ENCODE data around the gene C19orf47.
"Not testable (repeated sequence)": the region's sequence is repeated elsewhere in the genome, so short reads cannot be mapped to it uniquely, and the experiment has no call there.

The C19orf47 gene

DNA sequence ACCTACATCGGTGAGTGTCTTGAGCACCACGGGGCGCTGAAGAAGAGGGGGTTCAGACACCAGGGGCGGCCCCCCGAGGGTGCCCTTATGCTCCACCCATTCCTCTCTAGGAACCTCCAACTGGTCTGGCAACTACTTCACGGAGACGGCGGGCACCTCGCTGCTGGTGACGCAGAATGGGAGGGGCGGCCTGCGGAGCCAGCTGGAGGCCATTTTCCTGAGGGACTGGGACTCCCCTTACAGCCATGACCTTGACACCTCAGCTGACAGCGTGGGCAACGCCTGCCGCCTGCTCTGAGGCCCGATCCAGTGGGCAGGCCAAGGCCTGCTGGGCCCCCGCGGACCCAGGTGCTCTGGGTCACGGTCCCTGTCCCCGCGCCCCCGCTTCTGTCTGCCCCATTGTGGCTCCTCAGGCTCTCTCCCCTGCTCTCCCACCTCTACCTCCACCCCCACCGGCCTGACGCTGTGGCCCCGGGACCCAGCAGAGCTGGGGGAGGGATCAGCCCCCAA, 29.7 kb upstream of the C19orf47 start:
- DNase-seq = no peak

DNA sequence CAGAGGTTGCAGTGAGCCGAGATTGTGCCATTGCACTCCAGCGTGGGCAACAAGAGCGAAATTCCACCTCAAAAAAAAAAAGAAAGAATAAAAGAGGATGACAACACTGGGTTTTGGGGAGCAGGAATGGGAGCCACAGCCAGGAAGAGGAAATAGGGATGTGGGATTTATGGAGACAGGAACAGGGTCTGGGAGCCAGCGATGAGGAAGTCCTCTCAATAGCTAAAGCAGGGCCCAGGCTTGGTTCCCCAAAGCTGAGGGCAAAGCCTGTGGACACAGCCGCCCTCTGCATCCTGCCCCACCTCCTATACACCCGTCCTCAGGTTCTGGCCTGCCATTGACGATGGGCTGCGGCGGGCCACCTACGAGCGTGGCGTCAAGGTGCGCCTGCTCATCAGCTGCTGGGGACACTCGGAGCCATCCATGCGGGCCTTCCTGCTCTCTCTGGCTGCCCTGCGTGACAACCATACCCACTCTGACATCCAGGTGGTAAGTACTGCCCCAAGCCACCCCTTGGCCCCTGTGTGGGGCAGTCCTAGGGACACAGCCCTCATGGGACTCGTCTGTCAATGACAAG, 28.2 kb upstream of the C19orf47 start:
- DNase-seq = no peak

DNA sequence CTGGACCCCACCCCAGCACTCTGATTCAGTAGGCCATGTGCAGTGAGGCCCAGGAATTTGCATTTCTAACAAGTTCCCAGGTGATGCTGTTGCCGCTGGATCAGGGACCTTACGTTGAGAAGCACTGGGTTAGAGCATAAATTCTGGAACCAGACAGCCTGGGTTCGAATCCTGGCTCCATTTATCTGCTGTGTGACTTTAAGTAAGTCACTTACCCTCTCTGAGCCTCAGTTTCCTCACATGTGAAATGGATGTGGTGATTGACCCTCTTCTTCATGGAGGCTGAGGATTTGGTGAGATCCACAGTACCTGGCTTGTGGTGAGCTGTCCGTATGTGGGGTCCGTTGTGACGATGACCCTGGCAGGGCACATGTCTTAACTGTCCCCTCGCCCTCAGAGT, 25.9 kb upstream of the C19orf47 start:
- no peak for DNase-seq

DNA sequence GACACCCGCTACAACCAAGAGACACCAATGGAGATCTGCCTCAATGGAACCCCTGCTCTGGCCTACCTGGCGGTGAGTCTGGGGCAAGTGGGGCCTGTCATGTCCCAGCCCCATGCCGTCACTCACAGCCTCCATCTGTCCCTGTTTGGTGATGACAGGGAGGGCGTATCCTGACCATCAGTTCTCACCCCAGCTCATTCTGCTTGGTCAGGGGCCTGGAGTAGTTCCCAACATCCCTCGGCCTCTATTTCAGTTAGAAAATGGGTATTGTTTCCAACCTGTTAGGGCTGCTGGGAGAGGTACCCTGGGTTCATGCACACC, 23.6 kb upstream of the C19orf47 start:
- no peak for DNase-seq

DNA sequence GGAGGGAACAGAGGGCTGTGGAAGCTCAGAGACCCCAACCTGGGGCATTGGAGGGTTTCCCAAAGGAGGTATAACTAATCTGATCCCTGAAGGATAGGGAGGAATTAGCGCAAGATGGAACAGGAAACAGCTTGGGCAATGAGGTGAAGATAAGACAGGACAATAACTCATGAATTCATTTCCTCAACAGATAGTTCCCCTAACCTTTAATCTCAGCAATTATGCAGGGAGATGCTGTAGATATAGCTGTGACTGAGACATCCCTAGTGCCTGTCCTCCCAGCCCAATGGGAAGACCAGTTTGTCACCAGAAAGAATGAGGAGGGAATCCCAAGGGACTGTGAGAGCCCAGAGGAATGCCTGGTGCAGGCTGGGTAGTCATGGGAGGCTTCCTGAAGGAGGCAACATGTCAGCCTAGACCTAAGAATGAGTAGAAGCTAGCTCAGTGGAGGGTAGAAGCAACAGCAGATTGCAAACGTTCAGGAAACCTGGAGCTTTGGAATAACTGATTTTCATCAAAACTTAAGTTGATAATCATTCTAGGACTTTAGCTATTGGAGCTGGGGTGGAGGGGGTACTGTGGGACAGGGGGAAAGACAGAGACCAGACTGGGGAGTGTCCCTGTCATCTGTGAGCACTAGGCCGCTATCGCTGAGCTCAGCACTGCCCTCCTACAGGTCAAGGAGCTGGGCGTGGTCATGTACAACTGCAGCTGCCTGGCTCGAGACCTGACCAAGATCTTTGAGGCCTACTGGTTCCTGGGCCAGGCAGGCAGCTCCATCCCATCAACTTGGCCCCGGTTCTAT, 23.0 kb upstream of the C19orf47 start:
- DNase-seq = no peak

DNA sequence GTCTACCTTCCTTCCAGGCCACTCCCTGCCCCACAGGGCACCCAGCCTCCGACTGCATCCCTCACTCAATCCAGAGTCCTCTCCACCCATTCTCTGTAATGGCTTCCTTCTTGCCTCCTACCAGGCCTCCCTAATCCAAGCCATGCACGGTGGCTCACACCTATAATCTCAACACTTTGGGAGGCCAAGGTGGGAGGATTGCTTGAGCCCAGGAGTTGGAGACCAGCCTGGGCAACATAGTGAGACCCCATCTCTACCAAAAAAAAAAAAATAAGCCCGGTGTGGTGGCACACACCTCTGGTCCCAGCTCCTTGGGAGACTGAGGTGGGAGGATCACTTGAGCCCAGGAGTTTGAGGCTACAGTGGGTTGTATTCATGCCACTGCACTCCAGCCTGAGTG, 22.1 kb upstream of the C19orf47 start:
- not testable (repeated sequence) for DNase-seq

DNA sequence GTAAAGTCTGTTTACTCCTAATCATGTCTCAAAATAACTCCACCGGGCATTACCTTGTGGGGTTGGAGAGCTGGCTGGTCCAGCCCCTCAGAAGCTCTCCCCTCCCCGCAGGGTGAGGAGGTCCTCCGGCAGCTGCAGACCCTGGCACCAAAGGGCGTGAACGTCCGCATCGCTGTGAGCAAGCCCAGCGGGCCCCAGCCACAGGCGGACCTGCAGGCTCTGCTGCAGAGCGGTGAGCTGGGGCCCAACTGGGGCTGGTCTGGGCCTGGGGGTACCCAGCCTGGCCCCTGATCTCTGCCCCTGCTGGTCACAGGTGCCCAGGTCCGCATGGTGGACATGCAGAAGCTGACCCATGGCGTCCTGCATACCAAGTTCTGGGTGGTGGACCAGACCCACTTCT, 21.6 kb upstream of the C19orf47 start:
- DNase-seq = no peak

DNA sequence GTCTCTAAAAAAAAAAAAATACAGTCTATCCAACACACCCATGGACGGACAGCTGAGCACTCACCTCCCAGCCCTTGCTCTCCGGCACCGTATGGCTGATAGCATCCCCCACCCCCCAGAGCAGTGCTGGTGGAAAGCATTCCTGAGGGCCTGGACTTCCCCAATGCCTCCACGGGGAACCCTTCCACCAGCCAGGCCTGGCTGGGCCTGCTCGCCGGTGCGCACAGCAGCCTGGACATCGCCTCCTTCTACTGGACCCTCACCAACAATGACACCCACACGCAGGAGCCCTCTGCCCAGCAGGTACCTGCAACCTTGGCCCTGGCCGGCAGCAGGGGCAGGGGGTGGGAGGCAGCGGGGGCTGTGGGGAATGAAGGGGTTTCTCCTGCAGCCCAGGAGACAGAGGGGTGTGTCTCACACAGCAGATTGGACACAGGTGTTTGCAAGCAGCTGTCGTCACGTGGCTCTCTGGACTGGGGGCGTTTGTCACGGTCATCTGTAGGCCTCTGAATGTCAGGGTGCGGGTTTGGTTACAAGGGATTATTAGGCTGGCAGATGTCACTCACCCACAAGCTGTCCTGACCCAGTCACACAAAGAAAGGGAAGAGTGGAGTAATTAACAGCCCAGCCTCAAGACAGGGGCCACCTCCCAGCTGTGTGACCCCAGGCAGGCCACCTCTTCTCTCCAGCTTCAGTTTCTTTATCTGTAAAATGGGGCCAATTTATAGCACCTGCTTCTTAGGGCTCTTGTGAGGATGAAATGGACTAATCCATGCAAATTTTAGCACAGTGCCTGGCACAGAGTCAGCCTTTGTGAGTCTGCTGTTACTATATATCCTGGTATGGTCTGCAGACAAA, 19.6 kb upstream of the C19orf47 start:
- no peak for DNase-seq

DNA sequence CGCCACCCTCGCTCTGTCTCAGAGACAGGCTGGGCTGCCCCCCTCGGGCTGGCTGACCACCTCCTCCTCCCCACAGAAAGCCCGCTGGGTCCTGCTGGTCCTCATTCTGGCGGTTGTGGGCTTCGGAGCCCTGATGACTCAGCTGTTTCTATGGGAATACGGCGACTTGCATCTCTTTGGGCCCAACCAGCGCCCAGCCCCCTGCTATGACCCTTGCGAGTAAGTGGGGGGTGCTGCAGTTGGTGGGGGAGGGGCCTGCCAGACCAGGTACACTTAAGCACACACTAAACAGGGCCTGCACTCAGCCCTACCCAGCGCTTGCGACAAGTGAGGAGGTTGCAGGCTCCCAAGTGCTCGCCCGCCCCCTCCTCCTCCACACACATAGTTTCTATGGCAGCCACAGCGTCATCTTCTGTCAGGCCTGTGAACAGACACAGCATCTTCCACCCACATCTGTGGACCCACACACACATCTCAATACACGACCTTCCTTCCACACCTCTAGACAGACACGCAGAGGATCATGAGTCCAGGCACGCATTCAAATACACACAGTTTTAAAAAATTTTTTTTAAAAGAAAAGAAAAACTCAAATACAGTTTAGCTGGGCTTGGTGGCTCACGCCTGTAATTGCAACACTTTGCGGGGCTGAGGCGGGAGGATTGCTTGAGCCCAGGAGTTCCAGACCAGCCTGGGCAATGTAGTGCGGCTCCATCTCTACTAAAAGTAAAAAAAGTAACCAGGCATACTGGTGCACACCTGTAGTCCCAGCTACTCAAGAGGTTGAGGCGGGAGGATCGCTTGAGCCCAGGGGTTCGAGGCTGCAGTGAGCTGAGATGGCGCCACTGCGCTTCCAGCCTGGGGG, 18.7 kb upstream of the C19orf47 start:
- peak in 37 of 56 donors; percentile 11 to 82 (median 43) for DNase-seq

DNA sequence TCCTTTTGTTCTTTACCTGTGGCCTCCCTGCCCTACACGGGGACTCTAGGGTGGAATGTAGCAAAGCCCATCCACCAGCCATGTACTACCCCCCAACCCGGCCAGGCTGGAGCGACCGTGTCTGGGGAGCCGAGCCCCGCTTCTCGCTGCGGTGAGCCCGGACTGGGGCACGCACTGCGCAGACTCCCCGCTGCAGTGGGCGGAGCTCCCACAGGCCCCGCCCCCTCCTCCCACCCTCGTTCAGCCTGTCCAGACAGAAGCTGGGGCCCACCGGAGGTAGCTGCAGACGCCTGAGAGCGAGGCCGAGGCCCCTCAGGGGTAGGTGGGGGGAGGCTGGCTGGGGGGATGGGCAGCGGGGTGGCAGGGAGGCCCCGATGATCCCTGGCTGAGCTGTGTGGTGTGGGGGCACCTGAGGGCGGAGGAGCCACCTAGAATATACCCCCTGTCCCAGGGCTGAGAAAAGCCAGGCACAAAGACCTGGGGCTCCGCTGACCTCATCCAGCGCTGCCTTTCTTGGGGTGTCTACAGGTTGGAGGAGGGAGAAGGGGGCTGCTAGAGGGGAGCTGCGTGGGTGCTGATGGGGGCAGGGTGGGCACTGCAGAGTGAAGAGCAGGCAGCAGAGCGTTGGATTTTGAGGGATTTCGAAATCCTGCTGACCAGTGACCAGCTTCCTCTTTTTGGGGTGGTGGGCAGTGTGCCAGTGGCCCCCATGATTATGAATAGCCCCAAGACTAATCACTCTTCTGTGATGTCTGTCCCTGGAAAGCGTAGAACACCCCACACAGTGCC, 17.6 kb upstream of the C19orf47 start:
- DNase-seq = peak in 53 of 56 donors; percentile 2 to 88 (median 57)

DNA sequence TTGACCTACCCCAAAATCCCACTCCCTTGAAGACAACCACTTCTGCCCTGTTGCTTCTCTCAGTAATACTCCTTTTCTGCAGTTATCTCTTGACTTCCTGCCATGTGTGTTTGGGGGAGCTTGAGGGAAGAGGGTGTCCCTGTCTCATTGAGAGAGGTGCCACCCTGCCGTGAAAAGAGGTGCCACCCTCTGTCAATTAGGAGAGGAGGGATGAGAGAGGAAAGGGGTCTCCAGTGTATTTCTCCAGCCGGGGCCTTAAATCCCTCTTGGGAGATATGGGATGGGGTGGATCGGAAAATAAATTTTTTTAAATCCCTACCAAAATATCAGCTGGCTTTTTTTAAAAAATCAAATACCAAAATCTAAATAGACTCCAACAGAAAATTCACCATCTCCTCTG, 16.8 kb upstream of the C19orf47 start:
- no peak for DNase-seq

DNA sequence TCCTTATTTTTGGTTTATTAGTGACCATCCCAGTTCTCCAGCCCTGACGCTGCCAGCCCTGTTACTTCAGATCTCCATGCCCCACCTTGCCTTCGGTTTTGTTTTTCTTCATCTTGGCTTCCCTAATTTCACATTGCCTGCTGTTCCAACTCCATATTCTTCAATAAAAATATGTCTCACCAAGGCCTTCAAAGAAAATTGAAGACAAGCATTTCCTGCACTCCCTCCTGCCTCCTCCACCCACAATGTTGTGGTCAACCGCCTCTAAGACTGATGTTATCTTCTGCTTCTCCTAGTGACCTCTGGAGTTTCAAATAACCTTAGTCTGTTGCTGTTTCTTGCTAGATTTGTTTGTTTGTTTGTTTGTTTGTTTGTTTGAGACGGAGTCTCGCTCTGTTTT, 14.9 kb upstream of the C19orf47 start:
- DNase-seq = no peak

DNA sequence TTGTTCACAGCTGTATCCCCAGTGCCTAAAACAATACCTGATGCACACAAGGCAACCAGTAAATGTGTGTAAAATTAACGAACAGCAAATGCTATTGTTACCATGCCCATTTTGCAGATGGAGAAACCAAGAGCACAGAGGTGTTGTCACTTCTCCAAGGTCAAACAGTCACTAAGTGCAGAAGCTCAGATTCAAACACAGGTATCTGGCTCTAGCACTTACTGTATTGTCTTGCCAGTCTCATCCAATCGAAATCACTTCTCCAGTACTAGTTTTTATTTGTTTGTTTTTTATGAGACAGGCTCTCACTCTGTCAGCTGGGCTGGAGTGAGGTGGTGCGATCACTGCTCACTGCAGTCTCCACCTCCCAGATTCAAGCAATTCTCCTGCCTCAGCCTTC, 14.0 kb upstream of the C19orf47 start:
- no peak for DNase-seq

DNA sequence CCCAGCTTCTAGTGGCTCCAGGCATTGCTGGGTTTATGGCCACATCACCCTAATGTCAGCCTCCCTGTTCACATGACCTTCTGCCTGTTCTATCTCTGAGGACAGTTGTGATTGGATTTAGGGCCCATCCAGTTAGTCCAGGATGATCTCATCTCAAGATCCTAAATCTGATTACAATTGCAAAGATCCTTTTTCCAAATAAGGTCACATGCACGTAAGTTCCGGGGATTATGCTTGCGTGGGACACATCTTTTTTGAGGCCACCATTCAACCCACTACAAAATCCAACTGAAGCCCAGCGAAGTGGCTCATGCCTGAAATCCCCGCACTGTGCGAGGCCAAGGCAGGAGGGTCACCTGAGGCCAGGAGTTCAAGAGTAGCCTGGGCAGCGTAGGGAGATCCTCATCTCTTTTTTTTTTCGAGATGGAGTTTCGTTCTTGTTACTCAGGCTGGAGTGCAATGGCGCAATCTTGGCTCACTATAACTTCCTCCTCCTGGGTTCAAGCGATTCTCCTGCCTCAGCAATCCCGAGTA, 12.6 kb upstream of the C19orf47 start:
- no peak for DNase-seq

DNA sequence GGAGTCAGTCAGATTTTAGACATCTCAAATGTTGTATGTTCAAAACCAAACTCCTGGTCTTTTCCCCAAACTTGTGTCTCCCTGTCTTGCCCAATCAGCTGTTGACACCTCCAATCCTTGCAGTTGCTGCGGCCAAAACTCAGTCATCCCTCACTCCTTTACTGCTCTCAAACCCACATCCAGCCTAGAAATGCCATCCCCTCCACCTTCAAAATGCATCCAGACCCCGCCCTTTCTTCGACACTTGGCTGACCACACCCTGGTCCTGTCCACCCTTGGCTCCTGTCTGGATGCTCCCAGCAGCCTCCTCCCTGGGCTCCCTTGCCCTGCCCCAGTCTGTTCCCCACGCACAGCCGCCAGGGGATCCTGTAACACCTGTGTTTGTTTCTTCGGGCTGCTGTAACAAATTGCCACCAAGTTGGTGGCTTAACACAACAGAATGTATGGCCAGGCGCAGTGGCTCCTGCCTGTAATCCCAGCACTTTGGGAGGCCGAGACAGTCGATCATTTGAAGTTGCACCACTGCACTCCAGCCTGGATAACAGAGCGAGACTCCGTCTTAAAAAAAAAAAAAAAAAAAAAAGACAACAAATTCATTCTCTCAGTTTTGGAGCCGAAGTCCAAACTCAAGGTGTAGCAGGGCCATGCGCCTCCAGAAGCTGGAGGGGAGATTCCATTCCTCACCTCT, 12.0 kb upstream of the C19orf47 start:
- no peak for DNase-seq

DNA sequence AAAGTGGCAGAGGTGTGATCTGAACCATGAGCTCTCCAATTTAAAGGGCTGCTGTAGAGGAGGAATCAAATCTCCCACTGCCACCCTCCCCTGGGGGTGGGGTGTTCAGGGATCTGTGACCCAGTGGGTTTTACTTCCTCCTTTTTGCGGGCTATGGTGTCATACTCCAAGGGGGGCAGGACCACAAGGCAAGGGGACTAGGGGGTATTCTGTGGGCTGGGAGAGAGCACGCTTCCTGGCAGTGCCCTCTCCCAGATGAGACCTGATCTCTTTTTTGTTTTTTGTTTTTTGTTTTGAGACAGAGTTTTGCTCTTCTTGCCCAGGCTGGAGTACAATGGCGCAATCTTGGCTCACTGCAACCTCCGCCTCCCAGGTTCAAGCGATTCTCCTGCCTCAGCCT, 10.6 kb upstream of the C19orf47 start:
- DNase-seq = peak in 4 of 56 donors; percentile 5 to 36 (median 13)

DNA sequence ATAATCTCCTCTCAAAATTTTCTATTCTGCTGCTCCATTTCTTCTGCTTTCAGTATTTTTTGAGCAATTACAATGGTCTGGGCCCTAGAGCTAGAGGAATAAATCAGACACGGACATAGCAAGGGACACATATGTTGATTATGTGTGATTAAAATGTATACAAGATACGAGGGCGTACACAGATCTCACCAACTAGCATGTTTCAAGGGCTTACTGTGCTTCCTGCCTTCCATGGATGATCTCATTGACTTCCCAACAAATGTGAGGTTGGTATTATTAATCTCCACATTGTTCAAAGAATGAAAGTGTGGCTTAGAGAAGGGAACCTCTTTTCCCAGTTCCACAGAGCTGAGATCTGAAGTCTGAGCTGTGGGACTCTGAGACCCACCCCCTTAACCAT, 9.4 kb upstream of the C19orf47 start:
- DNase-seq = no peak

DNA sequence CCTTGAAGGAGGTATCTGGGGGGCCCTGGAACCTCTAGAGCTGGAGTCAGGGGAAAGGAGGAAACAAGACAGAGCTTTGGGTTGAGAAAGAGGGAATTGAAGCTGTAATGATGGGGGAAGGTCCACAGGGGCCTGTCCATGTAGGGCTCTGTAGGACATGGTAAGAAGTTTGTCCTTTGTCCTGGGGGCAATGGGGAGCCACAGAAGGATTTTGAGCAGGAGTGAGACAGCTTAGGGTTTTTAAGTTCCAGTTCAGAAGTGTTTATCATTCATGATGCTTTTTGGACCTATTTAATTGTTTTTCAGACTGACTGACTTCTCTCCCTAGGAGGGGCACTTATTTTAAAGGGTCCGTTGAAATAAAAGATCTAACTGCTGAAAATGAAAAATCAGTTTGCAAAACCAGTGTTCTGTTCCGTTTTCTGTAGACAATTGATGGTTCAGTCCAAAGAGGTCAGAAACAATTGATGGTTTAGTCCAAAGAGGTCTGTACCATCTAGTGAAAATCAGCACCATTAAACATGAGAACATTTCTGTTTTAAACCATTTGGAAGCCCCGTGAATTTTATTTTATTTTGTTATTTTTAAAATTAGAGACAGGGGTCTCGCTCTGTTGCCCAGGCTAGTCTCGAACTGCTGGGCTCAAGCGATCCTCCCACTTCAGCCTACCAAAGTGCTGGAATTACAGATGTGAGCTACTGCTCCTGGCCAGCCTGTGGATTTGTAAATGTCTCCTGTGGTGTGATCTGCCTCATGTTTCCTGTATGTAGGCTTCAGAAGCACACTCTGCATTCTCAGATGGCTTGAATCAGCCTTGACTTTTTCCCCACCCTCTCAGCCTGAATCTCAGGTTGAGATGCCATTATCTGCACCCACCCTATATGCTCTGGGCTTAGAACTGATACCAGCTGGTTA, 8.7 kb upstream of the C19orf47 start:
- DNase-seq = no peak
